BE2C (cell line): ENCODE data around the gene ARHGEF11.

ENCODE experiments used
- DNase-seq: peaks from one replicate; pipeline ENCODE4 v3.0.0-alpha.2; 2020
- H3K27me3 ChIP-seq: fragments of 250-450 bp; sonication (Bioruptor Pico); 2 replicates; pipeline ENCODE4 v1.5.1; 2020; ENCODE audit warnings: mild to moderate bottlenecking
- H3K36me3 ChIP-seq: fragments of 250-450 bp; sonication (Bioruptor Pico); 2 replicates; pipeline ENCODE4 v1.5.1; 2020; ENCODE audit warnings: mild to moderate bottlenecking
- H3K4me1 ChIP-seq: fragments of 250-450 bp; sonication (Bioruptor Pico); 2 replicates; pipeline ENCODE4 v1.5.1; 2020
- H3K4me3 ChIP-seq: 2 replicates; pipeline ENCODE4 v1.5.1; 2011; ENCODE audit warnings: low read depth, low read length
- H3K9me3 ChIP-seq: fragments of 250-450 bp; sonication (Bioruptor Pico); 2 replicates; pipeline ENCODE4 v1.5.1; 2020
- CTCF ChIP-seq: IDR thresholded peaks from 2 replicates; pipeline ENCODE4 v1.5.1; 2012; ENCODE audit warnings: mild to moderate bottlenecking, low read depth, low read length

Gene ARHGEF11

GRCh38 chr1:156901966-156902915 is 143.3 kb downstream of the ARHGEF11 start:
- no peak for DNase-seq
- no peak for TF ChIP-seq CTCF
- Histone ChIP-seq H3K36me3 (no peaks in the 10 kb centered on the region), H3K4me3 (no peak overlapping the region), H3K27me3 (no peaks in the 10 kb centered on the region), H3K4me1 (peaks cover 23% of the 10 kb centered on the region), H3K9me3 (no peaks in the 10 kb centered on the region; the same call in 1 of the 2 replicates)

- H3K4me3 ChIP-seq: no peak overlapping the region
- peaks cover 30% of the 10 kb centered on the region for H3K4me1 ChIP-seq
- DNase-seq: no peak
- H3K36me3 ChIP-seq: no peaks in the 10 kb centered on the region
- TF ChIP-seq CTCF: no peak
- no peaks in the 10 kb centered on the region for H3K27me3 ChIP-seq
- H3K9me3 ChIP-seq: no peaks in the 10 kb centered on the region; the same call in 1 of the 2 replicates
These were observed 144.0 kb downstream of the ARHGEF11 start for GRCh38 chr1:156901590-156901900.

- H3K4me1 ChIP-seq: peaks cover 33% of the 10 kb centered on the region
- no peaks in the 10 kb centered on the region for H3K9me3 ChIP-seq
- no peak for TF ChIP-seq CTCF
- H3K4me3 ChIP-seq: no peak overlapping the region
- H3K27me3 ChIP-seq: no peaks in the 10 kb centered on the region
- no peak for DNase-seq
- H3K36me3 ChIP-seq: no peaks in the 10 kb centered on the region
These were observed 144.5 kb downstream of the ARHGEF11 start for GRCh38 chr1:156900896-156901589.

- Histone ChIP-seq H3K4me3 (no peak overlapping the region), H3K36me3 (no peaks in the 10 kb centered on the region), H3K4me1 (peaks cover 40% of the 10 kb centered on the region), H3K9me3 (no peaks in the 10 kb centered on the region), H3K27me3 (no peaks in the 10 kb centered on the region)
- TF ChIP-seq CTCF: no peak
- DNase-seq: no peak
These were observed 145.4 kb downstream of the ARHGEF11 start for GRCh38 chr1:156899956-156900718.

GRCh38 chr1:156898971-156899664 is 146.4 kb downstream of the ARHGEF11 start:
- DNase-seq: no peak
- no peak for TF ChIP-seq CTCF
- no peaks in the 10 kb centered on the region for H3K9me3 ChIP-seq
- peaks cover 50% of the 10 kb centered on the region for H3K4me1 ChIP-seq
- H3K36me3 ChIP-seq: no peaks in the 10 kb centered on the region
- H3K4me3 ChIP-seq: no peak overlapping the region
- H3K27me3 ChIP-seq: no peaks in the 10 kb centered on the region
